ENCODE results near the gene APOL1.

- TF ChIP-seq CTCF (IDR thresholded peaks at IDR 0.05; ENCODE audit: low read depth, low read length): no peak
- TF ChIP-seq POLR2A (IDR thresholded peaks at IDR 0.05; ENCODE audit: extremely low read depth, insufficient read length): no peak
Observed at GRCh38 chr22:36315325-36315724, 62.4 kb downstream of the APOL1 start.

All from NB4 (cell line).